ENCODE data around the gene MGLL. TPM values are rescaled to one million over a fixed set of nuclear protein-coding genes. Genes with fewer than 3 reads are reported as not detected.
A peak's percentile ranks its signal among the peaks of the same experiment; 100 is the strongest.

MGLL gene
- total RNA-seq, 6 experiments from 2014 or later: 128 to 144 (median 129) TPM

DNA sequence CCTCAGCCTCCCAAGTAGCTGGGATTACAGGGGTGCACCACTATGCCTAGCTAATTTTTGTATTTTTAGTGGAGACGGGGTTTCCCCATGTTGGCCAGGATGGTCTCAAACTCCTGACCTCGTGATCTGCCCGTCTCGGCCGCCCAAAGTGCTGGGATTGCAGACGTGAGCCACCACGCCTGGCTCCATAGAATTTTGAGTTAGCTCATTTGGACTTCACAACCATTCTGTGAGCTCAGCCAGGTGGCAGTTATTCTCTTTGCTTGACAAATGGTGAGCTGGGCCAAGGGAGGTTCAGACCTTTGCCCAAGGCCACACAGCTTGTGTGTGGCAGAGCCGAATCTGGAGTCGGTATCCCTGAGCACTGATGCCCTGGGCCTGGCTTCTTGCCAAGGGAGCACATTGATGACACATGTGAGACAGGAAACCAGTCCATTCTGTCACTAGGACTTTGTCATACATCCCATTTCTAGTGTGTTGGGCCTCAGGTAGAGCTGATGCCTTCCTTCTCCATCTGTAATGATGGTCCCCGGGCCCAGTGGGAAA, 175.7 kb downstream of the MGLL start:
- Mint-ChIP-seq H3K4me1 (ENCODE audit: low read depth) (no peaks in the 10 kb centered on the region), H3K27ac (no peak overlapping the region), H3K36me3 (ENCODE audit: low read depth) (no peaks in the 10 kb centered on the region), H3K27me3 (ENCODE audit: insufficient read depth) (peaks cover 24% of the 10 kb centered on the region), H3K4me3 (no peak overlapping the region), H3K9me3 (no peaks in the 10 kb centered on the region)
- TF ChIP-seq, protein P1, sequence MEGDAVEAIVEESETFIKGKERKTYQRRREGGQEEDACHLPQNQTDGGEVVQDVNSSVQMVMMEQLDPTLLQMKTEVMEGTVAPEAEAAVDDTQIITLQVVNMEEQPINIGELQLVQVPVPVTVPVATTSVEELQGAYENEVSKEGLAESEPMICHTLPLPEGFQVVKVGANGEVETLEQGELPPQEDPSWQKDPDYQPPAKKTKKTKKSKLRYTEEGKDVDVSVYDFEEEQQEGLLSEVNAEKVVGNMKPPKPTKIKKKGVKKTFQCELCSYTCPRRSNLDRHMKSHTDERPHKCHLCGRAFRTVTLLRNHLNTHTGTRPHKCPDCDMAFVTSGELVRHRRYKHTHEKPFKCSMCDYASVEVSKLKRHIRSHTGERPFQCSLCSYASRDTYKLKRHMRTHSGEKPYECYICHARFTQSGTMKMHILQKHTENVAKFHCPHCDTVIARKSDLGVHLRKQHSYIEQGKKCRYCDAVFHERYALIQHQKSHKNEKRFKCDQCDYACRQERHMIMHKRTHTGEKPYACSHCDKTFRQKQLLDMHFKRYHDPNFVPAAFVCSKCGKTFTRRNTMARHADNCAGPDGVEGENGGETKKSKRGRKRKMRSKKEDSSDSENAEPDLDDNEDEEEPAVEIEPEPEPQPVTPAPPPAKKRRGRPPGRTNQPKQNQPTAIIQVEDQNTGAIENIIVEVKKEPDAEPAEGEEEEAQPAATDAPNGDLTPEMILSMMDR (IDR thresholded peaks at IDR 0.05): no peak
- DNase-seq: no peak

DNA sequence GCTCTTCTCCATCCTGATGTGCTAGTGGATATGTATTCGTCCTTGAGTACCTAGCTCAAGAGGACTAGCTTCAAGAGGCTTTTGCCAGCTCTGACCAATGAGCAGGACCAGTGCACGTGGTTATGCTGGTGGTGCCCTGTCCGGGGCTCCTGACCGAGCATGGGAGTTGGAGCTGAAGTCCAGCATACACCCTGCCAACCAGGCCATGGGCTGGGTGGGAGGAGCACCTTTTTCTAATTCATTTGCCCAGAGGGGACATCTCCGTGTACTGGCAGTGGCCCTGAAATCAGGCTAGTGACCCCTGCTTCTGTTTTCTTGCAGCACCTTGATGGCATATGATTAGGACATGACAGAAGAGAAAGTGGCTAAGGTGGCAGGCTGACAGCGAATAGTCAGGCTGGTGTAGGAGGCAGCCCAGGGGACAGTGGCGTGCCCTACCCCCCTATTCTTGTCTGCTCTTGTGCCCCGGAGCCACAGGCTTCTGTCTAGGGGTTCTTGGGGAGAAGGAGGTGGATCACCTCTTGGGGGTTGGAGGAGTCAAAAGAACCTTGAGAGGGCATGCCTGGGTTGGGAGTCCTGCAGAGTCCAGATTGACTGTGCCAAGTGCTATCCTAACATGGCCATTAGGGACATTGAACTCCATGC, 176.8 kb downstream of the MGLL start:
- H3K9me3 Mint-ChIP-seq: no peaks in the 10 kb centered on the region
- TF ChIP-seq, protein P1 (IDR thresholded peaks at IDR 0.05): no peak
- no peak overlapping the region for H3K4me3 Mint-ChIP-seq
- H3K4me1 Mint-ChIP-seq (ENCODE audit: low read depth): no peaks in the 10 kb centered on the region
- no peak overlapping the region for H3K27ac Mint-ChIP-seq
- H3K27me3 Mint-ChIP-seq (ENCODE audit: insufficient read depth): peaks cover 24% of the 10 kb centered on the region
- DNase-seq: no peak
- no peaks in the 10 kb centered on the region for H3K36me3 Mint-ChIP-seq (ENCODE audit: low read depth)

DNA sequence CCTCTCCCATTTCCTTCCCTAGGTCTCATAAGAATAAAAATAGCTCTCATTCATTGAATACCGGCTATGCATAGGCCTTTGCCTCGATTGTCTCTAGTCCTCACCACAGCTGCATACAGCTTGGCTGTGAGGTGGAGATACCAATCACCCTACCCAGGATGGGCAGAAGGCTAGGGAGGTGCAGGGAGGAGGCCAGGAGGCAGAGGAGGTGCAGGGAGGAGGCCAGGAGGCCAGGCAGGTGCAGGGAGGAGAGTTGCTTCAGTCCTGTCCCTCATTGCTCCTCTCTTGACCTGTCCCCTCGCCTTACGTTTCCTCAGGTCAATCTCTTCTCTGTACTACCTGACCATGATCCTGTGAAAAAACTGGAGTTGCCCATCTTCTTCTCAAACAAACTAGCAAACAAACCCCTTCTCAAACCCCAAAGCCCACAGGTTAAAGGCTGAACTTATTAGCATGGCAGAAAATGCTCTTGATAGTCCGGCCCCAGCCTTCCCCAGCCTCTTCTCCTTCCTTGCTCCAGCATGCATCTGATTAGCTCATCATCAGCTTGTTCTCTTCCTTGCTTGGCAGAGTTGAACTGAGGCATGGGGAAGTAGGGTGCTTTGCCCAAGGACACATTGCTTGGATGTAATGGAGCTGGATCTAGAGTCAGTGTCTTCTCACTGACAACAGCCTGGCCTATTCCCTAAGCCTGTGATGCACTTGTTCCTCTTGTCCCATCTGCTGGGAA, 177.5 kb downstream of the MGLL start:
- Mint-ChIP-seq H3K4me1 (ENCODE audit: low read depth) (peaks cover 4% of the 10 kb centered on the region), H3K27me3 (ENCODE audit: insufficient read depth) (peaks cover 23% of the 10 kb centered on the region), H3K27ac (no peak overlapping the region), H3K4me3 (no peak overlapping the region), H3K36me3 (ENCODE audit: low read depth) (no peaks in the 10 kb centered on the region), H3K9me3 (no peaks in the 10 kb centered on the region)
- no peak for DNase-seq
- TF ChIP-seq, protein P1 (IDR thresholded peaks at IDR 0.05): no peak

DNA sequence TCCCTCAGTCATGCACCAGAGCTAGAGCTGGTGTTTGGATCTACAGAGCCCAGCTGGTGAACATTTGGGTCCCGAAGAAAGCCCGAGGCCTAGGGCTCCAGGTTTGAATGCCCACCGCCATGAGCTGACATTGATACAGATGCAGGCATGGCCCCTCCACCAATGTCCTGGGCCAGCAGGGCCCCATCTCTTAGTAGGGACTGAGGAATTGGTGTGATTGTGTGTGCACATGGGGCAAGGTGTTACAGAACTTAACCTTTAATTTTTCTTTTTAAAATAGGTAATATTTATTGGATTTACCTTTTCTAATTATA, 182.3 kb downstream of the MGLL start:
- H3K27me3 Mint-ChIP-seq (ENCODE audit: insufficient read depth): peaks cover 17% of the 10 kb centered on the region
- no peaks in the 10 kb centered on the region for H3K9me3 Mint-ChIP-seq
- no peak overlapping the region for H3K4me3 Mint-ChIP-seq
- H3K4me1 Mint-ChIP-seq (ENCODE audit: low read depth): peaks cover 24% of the 10 kb centered on the region
- TF ChIP-seq, protein P1 (IDR thresholded peaks at IDR 0.05): no peak
- no peaks in the 10 kb centered on the region for H3K36me3 Mint-ChIP-seq (ENCODE audit: low read depth)
- no peak overlapping the region for H3K27ac Mint-ChIP-seq
- DNase-seq: no peak

DNA sequence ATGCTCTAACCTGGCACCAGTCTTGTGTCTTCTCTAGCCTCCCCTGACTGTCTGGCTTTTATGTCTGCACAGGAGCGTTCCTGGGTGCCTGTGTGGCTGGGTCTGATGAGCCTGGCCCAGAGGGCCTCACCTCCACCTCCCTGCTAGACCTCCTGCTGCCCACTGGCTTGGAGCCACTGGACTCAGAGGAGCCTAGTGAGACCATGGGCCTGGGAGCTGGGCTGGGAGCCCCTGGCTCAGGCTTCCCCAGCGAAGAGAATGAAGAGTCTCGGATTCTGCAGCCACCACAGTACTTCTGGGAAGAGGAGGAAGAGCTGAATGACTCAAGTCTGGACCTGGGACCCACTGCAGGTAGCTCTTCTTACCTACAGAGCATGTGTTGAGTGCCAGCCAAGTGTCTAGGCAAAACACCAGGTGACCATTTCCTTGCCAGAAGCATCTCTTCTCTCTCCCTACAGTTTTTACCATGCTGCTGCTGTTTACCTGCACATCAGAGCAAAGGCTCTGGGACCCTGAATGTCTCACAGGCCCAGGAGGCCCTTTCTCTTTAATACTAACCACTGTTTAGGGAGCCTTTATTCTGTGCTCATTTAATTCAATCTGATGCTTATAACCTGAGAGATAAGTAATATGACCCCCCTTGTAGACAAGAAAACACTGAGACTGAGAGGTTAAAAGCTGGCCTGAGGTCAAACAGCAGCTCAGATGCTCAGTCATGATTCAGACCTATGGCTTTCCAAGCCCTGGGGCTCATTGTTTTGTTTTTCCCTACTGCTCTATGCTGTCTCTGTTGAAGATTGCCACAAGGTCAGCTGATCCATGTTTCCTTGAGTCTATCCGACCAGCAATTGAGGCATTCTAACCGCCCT, 182.9 kb downstream of the MGLL start:
- peak; percentile 69 for DNase-seq
- Mint-ChIP-seq H3K4me3 (no peak overlapping the region), H3K27me3 (ENCODE audit: insufficient read depth) (peaks cover 14% of the 10 kb centered on the region), H3K27ac (no peak overlapping the region), H3K36me3 (ENCODE audit: low read depth) (no peaks in the 10 kb centered on the region), H3K4me1 (ENCODE audit: low read depth) (peaks cover 24% of the 10 kb centered on the region), H3K9me3 (no peaks in the 10 kb centered on the region)
- TF ChIP-seq, protein P1 (IDR thresholded peaks at IDR 0.05): no peak

Other genes with a start within 250 kb of the MGLL start
- gene TPRA1, start 231.8 kb downstream of the MGLL start, total RNA-seq (2021; fragmentation: NEBNext Ultra II Directional; extraction: Animal tissue kit (Norgen Biotek cat#: 25700)): 10 to 100 TPM; 38.8 to 47.5 (median 43.8) TPM
- gene MCM2, start 224.1 kb downstream of the MGLL start, total RNA-seq (2021; fragmentation: NEBNext Ultra II Directional; extraction: Animal tissue kit (Norgen Biotek cat#: 25700)): 10 to 100 TPM; 24.1 to 56.0 (median 45.0) TPM
- gene PODXL2, start 193.3 kb downstream of the MGLL start, total RNA-seq (2021; fragmentation: NEBNext Ultra II Directional; extraction: Animal tissue kit (Norgen Biotek cat#: 25700)): under 1 TPM in 1 of 6 experiments, not detected in 5; 0.09 TPM
- 10 to 100 TPM in 4 of 6 experiments, 1 to 10 TPM in 2; 9.5 to 14.0 (median 11.5) TPM for gene ABTB1, start 149.6 kb downstream of the MGLL start, total RNA-seq (2021; fragmentation: NEBNext Ultra II Directional; extraction: Animal tissue kit (Norgen Biotek cat#: 25700))
- gene KBTBD12, start 92.7 kb upstream of the MGLL start, total RNA-seq (2021; fragmentation: NEBNext Ultra II Directional; extraction: Animal tissue kit (Norgen Biotek cat#: 25700)): not detected
- gene SEC61A1, start 229.9 kb upstream of the MGLL start, total RNA-seq (2021; fragmentation: NEBNext Ultra II Directional; extraction: Animal tissue kit (Norgen Biotek cat#: 25700)): 100 to 1,000 TPM; 497 to 608 (median 536) TPM

Data from HFFc6 (cell line).